Right ventricle myocardium inferior (tissue), 1 donor: ENCODE measurements around the gene FMO3. TPM values are rescaled to one million over a fixed set of nuclear protein-coding genes. Genes with fewer than 3 reads are reported as not detected.

ENCODE experiments used
- ATAC-seq: fragments of 200-7000 bp; cut with Tn5 transposase; one replicate; pipeline ENCODE4 v1.9.1; 2020; ENCODE audit warnings: mild to moderate bottlenecking, moderate library complexity
- DNase-seq: peaks from one replicate; pipeline ENCODE4 v3.0.0; 2021; ENCODE audit errors: missing footprints
- intact Hi-C: fragments of 100-400 bp; cut with DNase I; formaldehyde crosslinking; loops from one replicate; pipeline ENCODE4 v1.11.0; 2022
- long read RNA-seq: library from polyadenylated mRNA; unstranded; transcript quantifications from one replicate; pipeline ENCODE4 v2.0.0, GENCODE V29; 2021
- total RNA-seq: library from RNA; stranded (reverse); fragmentation: NEBNext Ultra II Directional; extraction: Animal tissue kit (Norgen Biotek cat#: 25700); gene quantifications from one replicate; pipeline ENCODE4 v1.2.1, GENCODE V29; 2021
- donor health status: DM: no; HTN: yes; CAD: no; lungs with severe emphysema.

The FMO3 gene
- 1.3 TPM for total RNA-seq
- long read RNA-seq, result 0 reads

DNA sequence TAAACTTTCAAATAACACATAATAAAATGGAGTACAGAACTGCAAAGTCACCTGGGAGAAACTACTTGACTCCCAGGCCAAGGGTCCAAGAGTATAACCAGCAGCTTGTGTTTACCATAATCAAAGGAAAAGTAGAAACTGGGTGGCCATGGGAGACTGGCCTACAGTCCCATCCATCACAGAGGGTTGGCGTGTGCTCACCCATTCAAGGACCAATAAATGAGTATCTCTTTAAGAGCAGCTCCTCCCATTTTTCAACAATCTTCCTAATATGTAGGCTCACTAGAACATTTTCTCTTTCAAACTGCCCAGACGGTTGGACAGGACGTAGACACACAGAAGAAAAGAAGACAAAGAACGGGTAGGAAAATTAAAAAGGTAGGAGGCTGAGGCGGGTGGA is at the start of gene FMO3:
Gene FMO3 (plus strand): TSS at position 302 of the 400 bp plus-strand sequence. CDS start 1,754 bp downstream, outside the sequence.
- no peak for ATAC-seq
- DNase-seq, result no peak
- intact Hi-C loops, result loop anchor here (5.0 kb wide), 1 partner anchor 393 kb away; no protein-coding TSS in a partner anchor

DNA sequence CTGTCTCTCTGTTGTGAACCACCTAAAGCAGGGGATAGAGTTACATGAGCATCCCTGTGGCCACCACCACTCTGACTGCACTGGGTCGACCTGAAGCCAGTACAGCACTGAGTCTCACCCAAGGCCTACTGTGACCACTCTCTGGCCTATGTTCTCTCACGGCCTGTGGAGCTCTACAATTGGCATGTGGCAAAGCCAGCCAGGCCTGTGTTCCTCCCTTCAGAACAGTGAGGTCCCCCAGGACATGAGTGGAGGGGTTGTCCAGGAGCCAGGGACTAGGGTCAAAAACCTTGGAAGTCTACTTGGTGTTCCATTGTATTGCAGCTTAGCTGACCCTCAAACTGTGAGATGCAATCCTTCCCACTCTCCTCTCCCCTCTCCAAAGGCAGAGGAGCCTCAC is 42.7 kb upstream of the FMO3 start:
- intact Hi-C loops, result no loop called here
- ATAC-seq (no peak), DNase-seq (no peak)

DNA sequence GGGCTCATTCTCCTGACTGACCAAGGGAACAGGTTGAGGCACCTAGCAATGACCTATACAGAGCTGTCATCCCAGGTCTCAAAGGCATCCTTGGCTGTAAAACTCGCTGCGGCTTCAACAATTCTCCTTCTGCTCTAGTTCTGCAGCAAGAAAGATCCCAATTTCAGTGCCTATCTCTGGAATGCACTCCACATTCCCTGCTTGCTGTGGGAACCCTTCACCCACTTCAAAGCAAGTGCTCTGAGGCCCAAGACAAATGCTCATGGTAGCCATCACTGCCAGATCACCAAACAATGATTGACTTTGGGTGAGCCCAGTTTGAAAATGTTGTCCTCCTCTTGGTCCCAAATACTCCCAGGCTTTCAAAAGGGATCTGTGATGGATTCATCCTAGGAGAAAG is 37.7 kb upstream of the FMO3 start:
- ATAC-seq, result no peak
- no peak for DNase-seq
- intact Hi-C loops, result no loop called here

- no peak for DNase-seq
- intact Hi-C loops, result no loop called here
- ATAC-seq, result no peak
Measured at GRCh38 chr1:171055966-171056643, 34.6 kb upstream of the FMO3 start.

GRCh38 chr1:171061425-171062143 is 29.1 kb upstream of the FMO3 start:
- intact Hi-C loops, result no loop called here
- DNase-seq, result no peak
- no peak for ATAC-seq

DNA sequence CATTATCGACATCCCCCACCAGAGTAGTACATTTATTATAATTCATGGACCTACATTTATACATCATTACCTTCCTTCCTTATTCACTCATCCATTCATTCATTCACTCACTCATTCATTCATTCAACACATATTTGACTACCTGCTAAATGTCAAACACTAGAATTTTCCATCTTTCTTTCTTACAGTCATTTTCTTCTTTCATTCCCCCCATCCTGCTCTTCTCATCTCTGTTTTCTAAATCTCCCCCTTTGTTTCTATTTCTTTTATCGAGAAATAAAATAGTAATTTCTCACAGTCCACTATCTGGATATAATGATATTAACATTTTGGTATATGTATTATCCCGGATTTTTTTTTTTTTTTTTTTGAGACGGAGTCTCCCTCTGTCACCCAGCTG is 27.8 kb upstream of the FMO3 start:
- intact Hi-C loops, result no loop called here
- ATAC-seq, result no peak
- no peak for DNase-seq

- DNase-seq (no peak), ATAC-seq (no peak)
- intact Hi-C loops, result no loop called here
Measured at GRCh38 chr1:171075041-171075440, 15.7 kb upstream of the FMO3 start.

GRCh38 chr1:171081314-171081753 is 9.4 kb upstream of the FMO3 start:
- intact Hi-C loops, result loop anchor here (1.0 to 5.0 kb wide), 3 partner anchors 107 to 231 kb away; partner anchors contain the start of gene FMO4
- DNase-seq (no peak), ATAC-seq (peak; percentile 55)

GRCh38 chr1:171081763-171082201 is 8.9 kb upstream of the FMO3 start:
- no peak for ATAC-seq
- DNase-seq, result no peak
- intact Hi-C loops, result loop anchor here (1.0 to 5.0 kb wide), 3 partner anchors 107 to 231 kb away; partner anchors contain the start of gene FMO4

- ATAC-seq (no peak), DNase-seq (no peak)
- intact Hi-C loops, result loop anchor here (5.0 kb wide), 1 partner anchor 230 kb away; the partner anchor contains the start of gene FMO4
Measured at GRCh38 chr1:171082606-171083005, 8.1 kb upstream of the FMO3 start.

DNA sequence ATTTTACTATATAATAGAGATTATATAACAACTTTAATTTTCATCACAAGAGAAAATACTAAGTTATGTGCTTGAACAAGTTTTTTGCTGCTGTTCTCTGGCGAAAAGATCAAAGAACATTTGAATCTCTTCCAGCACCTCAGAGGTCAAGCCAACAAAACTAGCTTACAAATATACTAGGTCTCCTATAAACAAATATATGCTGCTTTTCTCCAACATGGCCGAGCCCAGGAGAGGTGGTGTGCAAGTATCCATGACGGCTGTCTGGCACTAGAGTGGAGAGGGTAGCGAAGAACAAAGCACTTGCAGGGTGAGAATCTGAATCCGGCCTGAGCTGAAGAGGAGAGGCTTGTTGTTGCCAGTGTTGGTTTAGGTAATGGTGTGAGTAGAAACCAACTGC is 7.5 kb upstream of the FMO3 start:
- DNase-seq (no peak), ATAC-seq (no peak)
- intact Hi-C loops, result loop anchor here (5.0 kb wide), 1 partner anchor 229 kb away; the partner anchor contains the start of gene FMO4

GRCh38 chr1:171084091-171084490 is 6.6 kb upstream of the FMO3 start:
- intact Hi-C loops, result loop anchor here (5.0 kb wide), 1 partner anchor 228 kb away; the partner anchor contains the start of gene FMO4
- peak; percentile 87 for ATAC-seq

DNA sequence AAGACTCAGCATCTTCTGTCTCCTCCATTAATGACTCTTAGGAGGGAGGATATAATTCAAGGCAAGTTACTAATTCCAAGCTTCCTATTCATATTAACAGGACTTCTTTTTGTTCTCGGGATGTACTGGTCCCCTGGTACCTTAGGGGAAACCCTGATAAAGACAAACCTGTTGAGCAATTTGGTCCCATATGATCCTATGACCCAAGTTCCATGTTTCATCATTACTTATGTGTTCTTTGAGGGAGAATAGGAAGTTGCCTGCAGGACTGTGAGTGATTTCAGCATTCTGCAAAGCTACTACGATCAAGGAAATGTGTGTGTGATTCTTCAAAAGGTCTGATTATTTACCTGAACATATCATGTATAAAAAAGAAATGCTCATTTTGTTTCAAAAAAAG is 5.8 kb upstream of the FMO3 start:
- DNase-seq (no peak), ATAC-seq (no peak)
- intact Hi-C loops, result loop anchor here (5.0 kb wide), 1 partner anchor 227 kb away; the partner anchor contains the start of gene FMO4

More at GRCh38 chr1:171084091-171084490, 6.6 kb upstream of the FMO3 start:
- DNase-seq, result no peak

DNA sequence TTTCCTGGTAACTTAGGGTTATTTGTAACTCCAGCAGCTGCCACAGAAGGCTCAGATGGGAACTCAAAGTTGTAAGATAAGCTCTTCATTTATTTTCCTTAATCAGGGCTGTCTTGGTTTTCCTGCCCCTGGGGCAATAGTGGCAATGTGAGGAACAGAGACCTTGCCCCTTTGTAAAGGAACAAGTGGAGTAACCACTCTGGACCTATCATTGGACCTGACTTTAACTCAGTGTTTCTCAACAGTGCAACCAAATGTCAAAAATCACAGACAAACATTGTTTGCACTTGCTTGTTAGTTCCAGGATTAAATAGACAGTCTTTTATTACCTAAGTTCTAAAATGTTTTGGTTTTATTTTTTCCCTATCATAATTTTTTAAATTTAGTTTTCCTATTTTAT is 2.8 kb upstream of the FMO3 start:
- no peak for ATAC-seq
- intact Hi-C loops, result no loop called here
- no peak for DNase-seq

DNA sequence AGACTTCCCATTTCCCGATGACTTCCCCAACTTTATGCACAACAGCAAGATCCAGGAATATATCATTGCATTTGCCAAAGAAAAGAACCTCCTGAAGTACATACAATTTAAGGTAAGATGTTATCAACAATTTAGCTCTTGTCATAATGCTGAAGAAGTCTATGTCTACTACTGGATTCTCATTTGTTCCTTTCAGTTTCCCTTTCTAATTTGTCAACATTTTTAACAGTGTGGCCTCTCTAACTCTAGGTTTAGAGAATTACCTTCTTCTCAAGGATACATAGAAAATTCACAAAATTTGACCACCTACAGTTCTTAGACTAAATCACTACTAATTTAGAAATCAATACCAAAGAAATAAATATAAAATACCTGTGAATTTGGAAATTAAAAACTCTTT is 13.2 kb downstream of the FMO3 start:
- ATAC-seq, result no peak

GRCh38 chr1:171107262-171107940 is 16.7 kb downstream of the FMO3 start:
- intact Hi-C loops, result loop anchor here (2.0 to 5.0 kb wide), 3 partner anchors 35 to 120 kb away; partner anchors contain the start of gene FMO2
- ATAC-seq (peak; percentile 49), DNase-seq (no peak)

More for the DNA sequence above, 13.2 kb downstream of the FMO3 start:
- DNase-seq, result no peak
- intact Hi-C loops, result no loop called here

- intact Hi-C loops, result loop anchor here (2.0 to 5.0 kb wide), 3 partner anchors 35 to 119 kb away; partner anchors contain the start of gene FMO2
- ATAC-seq (no peak), DNase-seq (peak; percentile 45)
Measured at GRCh38 chr1:171107969-171108368, 17.3 kb downstream of the FMO3 start.

DNA sequence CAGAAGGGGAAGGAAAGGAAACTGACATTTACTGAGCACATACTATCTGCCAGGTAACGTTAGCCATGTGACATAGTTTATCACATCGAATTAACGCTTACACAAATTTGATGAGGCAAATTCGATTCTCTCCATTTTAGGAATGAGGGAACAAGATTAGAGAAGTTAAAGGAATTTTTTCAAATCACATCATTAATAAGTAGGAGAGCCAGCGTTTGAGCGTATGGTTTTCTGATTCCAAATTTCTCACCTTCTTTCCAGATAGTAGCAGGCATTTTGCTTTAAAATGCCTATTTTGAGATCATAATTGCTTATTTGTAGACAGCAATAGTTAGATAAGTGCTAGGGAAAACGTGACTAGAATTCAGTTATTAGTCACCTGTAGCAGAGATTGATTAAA is 19.3 kb downstream of the FMO3 start:
- no peak for ATAC-seq
- DNase-seq, result no peak
- intact Hi-C loops, result loop anchor here (5.0 kb wide), 2 partner anchors 77 to 117 kb away; partner anchors contain the start of gene FMO2
